Epithelial cell of esophagus (primary cell): ENCODE measurements around the gene ESR1.

Experiments
- DNase-seq: peaks from one replicate; pipeline ENCODE4 v3.0.0; 2010; ENCODE audit warnings: low read depth
- H3K4me3 ChIP-seq: 2 replicates; pipeline ENCODE4 v1.5.1; 2011; ENCODE audit warnings: mild to moderate bottlenecking, low read length, control low read depth
- CTCF ChIP-seq: IDR thresholded peaks from 2 replicates; pipeline ENCODE4 v1.5.1; 2011; ENCODE audit warnings: low read depth, mild to moderate bottlenecking, low read length, control low read depth, inconsistent platforms; ENCODE audit not compliant: insufficient read depth; ENCODE audit errors: missing control alignments

ESR1 gene

GRCh38 chr6:152048921-152049320 is 241.4 kb downstream of the ESR1 start:
- H3K4me3 ChIP-seq = no peak overlapping the region
- no peak for TF ChIP-seq CTCF
- no peak for DNase-seq

GRCh38 chr6:152049502-152049901 is 242.0 kb downstream of the ESR1 start:
- DNase-seq = no peak
- no peak for TF ChIP-seq CTCF

GRCh38 chr6:152050451-152051195 is 243.1 kb downstream of the ESR1 start:
- TF ChIP-seq CTCF = no peak
- H3K4me3 ChIP-seq = no peak overlapping the region
- DNase-seq = no peak

More at GRCh38 chr6:152049502-152049901, 242.0 kb downstream of the ESR1 start:
- H3K4me3 ChIP-seq = no peak overlapping the region

GRCh38 chr6:152052061-152052460 is 244.6 kb downstream of the ESR1 start:
- no peak for DNase-seq
- H3K4me3 ChIP-seq = no peak overlapping the region
- TF ChIP-seq CTCF = no peak

GRCh38 chr6:152053332-152053731 is 245.8 kb downstream of the ESR1 start:
- TF ChIP-seq CTCF = no peak

GRCh38 chr6:152054441-152054840 is 247.0 kb downstream of the ESR1 start:
- no peak for TF ChIP-seq CTCF
- peak; percentile 54 for DNase-seq
- H3K4me3 ChIP-seq = no peak overlapping the region

More at GRCh38 chr6:152053332-152053731, 245.8 kb downstream of the ESR1 start:
- no peak overlapping the region for H3K4me3 ChIP-seq
- no peak for DNase-seq

GRCh38 chr6:152055517-152055916 is 248.0 kb downstream of the ESR1 start:
- no peak for DNase-seq
- no peak for TF ChIP-seq CTCF
- no peak overlapping the region for H3K4me3 ChIP-seq
